ENCODE data around the gene CTTN. TPM values are rescaled to one million over a fixed set of nuclear protein-coding genes. Genes with fewer than 3 reads are reported as not detected.
A peak's percentile ranks its signal among the peaks of the same experiment; 100 is the strongest.

CTTN gene
- total and polyA plus RNA-seq, 9 of the 15 experiments (the other 6 are each of a cell fraction or from before 2014, with no cell fraction given), result 9.9 to 158 (median 99.7) TPM

DNA sequence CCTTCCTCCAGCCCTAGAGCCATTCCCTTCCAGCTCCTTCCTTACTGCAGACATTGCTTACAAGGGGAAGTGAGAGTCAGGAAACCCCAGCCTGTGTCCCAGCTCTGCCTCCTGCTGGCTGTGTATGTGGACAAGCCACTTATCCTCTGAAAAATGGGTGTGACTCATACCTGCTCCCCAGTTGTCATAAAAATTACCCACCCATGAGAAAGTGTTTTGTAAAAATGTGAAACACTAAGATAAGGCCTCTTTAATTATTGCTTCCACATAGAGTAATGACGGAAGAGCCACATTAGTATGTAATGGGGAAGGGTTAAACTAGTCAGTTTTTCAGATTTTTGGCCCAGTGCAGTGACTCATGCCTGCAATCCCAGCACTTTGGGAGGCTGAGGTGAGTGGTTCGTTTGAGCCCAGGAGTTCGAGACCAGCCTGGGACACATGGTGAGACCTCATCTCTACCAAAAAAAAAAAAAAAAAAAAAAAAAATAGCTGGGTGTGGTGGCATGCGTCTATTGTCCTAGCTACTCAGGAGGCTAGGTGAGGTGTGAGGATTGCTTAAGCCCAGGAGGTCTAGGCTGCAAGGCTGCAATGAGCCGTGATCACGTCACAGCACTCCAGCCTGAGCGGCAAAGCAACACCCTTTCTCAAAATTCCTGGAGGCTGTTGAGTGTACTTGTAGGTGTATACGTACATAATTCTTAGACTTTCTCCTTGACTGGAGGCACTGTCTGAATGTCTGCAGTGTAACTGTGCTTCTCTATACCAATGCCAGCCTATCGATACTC, 84.9 kb downstream of the CTTN start (continued):
- TF ChIP-seq PTBP1 (IDR thresholded peaks at IDR 0.05; ENCODE audit: low read depth, low read length) (no peak), KDM1A (IDR thresholded peaks at IDR 0.05) (peak; percentile 92 to 93), RHOXF2B (CRISPR knock-in tag; conservative IDR thresholded peaks at IDR 0.05) (no peak), CBFA2T2 (conservative IDR thresholded peaks at IDR 0.05) (peak; percentile 64), SPI1 (IDR thresholded peaks at IDR 0.05; ENCODE audit: borderline replicate concordance, low read depth, low read length) (peak; percentile 76), ZNF140 (CRISPR knock-in tag; IDR thresholded peaks at IDR 0.05) (no peak), PRPF4 (IDR thresholded peaks at IDR 0.05; ENCODE audit: insufficient read depth, low read depth, low read length, poor library complexity, severe bottlenecking) (no peak), EP400 (IDR thresholded peaks at IDR 0.05) (no peak), CREB1 (IDR thresholded peaks at IDR 0.05) (no peak; the same call in 1 of the 2 replicates), CREB1 (CRISPR knock-in tag; IDR thresholded peaks at IDR 0.05) (no peak; the same call in 1 of the 2 replicates), RFX5 (IDR thresholded peaks at IDR 0.05; ENCODE audit: low read depth, low read length) (no peak), ARID1B (IDR thresholded peaks at IDR 0.05) (peak; percentile 82), RBM34 (IDR thresholded peaks at IDR 0.05; ENCODE audit: borderline replicate concordance, insufficient read depth, low read length) (no peak), ZNF316 (IDR thresholded peaks at IDR 0.05) (no peak), SIRT6 (IDR thresholded peaks at IDR 0.05; ENCODE audit: low read depth, low read length) (no peak), BCOR (IDR thresholded peaks at IDR 0.05) (no peak), SAFB (IDR thresholded peaks at IDR 0.05; ENCODE audit: borderline replicate concordance, low read depth, low read length) (no peak), DNMT1 (IDR thresholded peaks at IDR 0.05) (no peak), PRMT5 (CRISPR knock-in tag; IDR thresholded peaks at IDR 0.05) (no peak), RBM14 (IDR thresholded peaks at IDR 0.05; ENCODE audit: borderline replicate concordance, insufficient read depth, low read depth, low read length) (no peak), FOXM1 (IDR thresholded peaks at IDR 0.05; ENCODE audit: low read depth) (no peak), FOXM1 (CRISPR knock-in tag; IDR thresholded peaks at IDR 0.05; ENCODE audit: low read depth) (no peak), NCOR1 (IDR thresholded peaks at IDR 0.05) (no peak), MYBL2 (IDR thresholded peaks at IDR 0.05; ENCODE audit: low read depth) (no peak), MYBL2 (CRISPR knock-in tag; IDR thresholded peaks at IDR 0.05; ENCODE audit: borderline replicate concordance) (no peak), ZFP30 (CRISPR knock-in tag; IDR thresholded peaks at IDR 0.05; ENCODE audit: borderline replicate concordance) (no peak), FOXA3 (CRISPR knock-in tag; conservative IDR thresholded peaks at IDR 0.05 in 1 of 2, IDR thresholded peaks at IDR 0.05 in 1 of 2) (no peak), LCOR (CRISPR knock-in tag; IDR thresholded peaks at IDR 0.05) (peak; percentile 72; the same call in 1 of the 2 replicates), ZNF41 (CRISPR knock-in tag; conservative IDR thresholded peaks at IDR 0.05) (no peak)
- TF ChIP-seq, protein P1, sequence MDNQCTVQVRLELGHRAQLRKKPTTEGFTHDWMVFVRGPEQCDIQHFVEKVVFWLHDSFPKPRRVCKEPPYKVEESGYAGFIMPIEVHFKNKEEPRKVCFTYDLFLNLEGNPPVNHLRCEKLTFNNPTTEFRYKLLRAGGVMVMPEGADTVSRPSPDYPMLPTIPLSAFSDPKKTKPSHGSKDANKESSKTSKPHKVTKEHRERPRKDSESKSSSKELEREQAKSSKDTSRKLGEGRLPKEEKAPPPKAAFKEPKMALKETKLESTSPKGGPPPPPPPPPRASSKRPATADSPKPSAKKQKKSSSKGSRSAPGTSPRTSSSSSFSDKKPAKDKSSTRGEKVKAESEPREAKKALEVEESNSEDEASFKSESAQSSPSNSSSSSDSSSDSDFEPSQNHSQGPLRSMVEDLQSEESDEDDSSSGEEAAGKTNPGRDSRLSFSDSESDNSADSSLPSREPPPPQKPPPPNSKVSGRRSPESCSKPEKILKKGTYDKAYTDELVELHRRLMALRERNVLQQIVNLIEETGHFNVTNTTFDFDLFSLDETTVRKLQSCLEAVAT (IDR thresholded peaks at IDR 0.05), result no peak
- TF ChIP-seq, protein P2, sequence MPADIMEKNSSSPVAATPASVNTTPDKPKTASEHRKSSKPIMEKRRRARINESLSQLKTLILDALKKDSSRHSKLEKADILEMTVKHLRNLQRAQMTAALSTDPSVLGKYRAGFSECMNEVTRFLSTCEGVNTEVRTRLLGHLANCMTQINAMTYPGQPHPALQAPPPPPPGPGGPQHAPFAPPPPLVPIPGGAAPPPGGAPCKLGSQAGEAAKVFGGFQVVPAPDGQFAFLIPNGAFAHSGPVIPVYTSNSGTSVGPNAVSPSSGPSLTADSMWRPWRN (IDR thresholded peaks at IDR 0.05; ENCODE audit: low read depth), result no peak

All from K562 (cell line).